Endodermal cell (in vitro differentiated cells): Measurements from ENCODE around the gene IFNL1. TPM values are rescaled to one million over a fixed set of nuclear protein-coding genes. Genes with fewer than 3 reads are reported as not detected.
"Not testable (repeated sequence)": the region's sequence is repeated elsewhere in the genome, so short reads cannot be mapped to it uniquely, and the experiment has no call there.

Experiments
- DNase-seq: peaks from one replicate; pipeline ENCODE4 v3.0.0-alpha.2; 2017
- H3K27ac ChIP-seq: 2 replicates; pipeline ENCODE4 v1.5.1; 2013; ENCODE audit warnings: mild to moderate bottlenecking, low read depth, low read length, moderate library complexity
- H3K27me3 ChIP-seq: 2 replicates; pipeline ENCODE4 v1.6.1; 2013; ENCODE audit warnings: mild to moderate bottlenecking, low read length, moderate library complexity; ENCODE audit not compliant: insufficient read depth, control insufficient read depth, poor library complexity, severe bottlenecking
- H3K36me3 ChIP-seq: 2 replicates; pipeline ENCODE4 v1.7.0; 2013; ENCODE audit warnings: mild to moderate bottlenecking, low read length, moderate library complexity; ENCODE audit not compliant: control insufficient read depth, insufficient read depth
- H3K4me1 ChIP-seq: one replicate; pipeline ENCODE4 v1.7.0; 2013; ENCODE audit warnings: low read length; ENCODE audit not compliant: control insufficient read depth, insufficient read depth
- H3K4me3 ChIP-seq: 2 replicates; pipeline ENCODE4 v1.5.1; 2013; ENCODE audit warnings: mild to moderate bottlenecking, low read length, moderate library complexity
- H3K9ac ChIP-seq: 2 replicates; pipeline ENCODE4 v1.6.1; 2013; ENCODE audit warnings: mild to moderate bottlenecking, low read length, moderate library complexity; ENCODE audit not compliant: poor library complexity, severe bottlenecking; ENCODE audit errors: extremely low read depth
- H3K9me3 ChIP-seq: 2 replicates; pipeline ENCODE4 v1.6.1; 2013; ENCODE audit warnings: mild to moderate bottlenecking, low read length, moderate library complexity; ENCODE audit not compliant: control insufficient read depth
- H3K27ac Mint-ChIP-seq: 2 replicates; pipeline ENCODE4 v1.8.0; 2020; ENCODE audit warnings: mixed read lengths
- H3K27me3 Mint-ChIP-seq: 2 replicates; pipeline ENCODE4 v1.8.0; 2021; ENCODE audit warnings: mild to moderate bottlenecking, mixed read lengths; ENCODE audit not compliant: insufficient read depth
- H3K36me3 Mint-ChIP-seq: 2 replicates; pipeline ENCODE4 v1.8.0; 2020; ENCODE audit warnings: low read depth, mixed read lengths
- H3K4me1 Mint-ChIP-seq: 2 replicates; pipeline ENCODE4 v1.8.0; 2020; ENCODE audit warnings: mixed read lengths
- H3K4me3 Mint-ChIP-seq: 2 replicates; pipeline ENCODE4 v1.8.0; 2020; ENCODE audit warnings: mild to moderate bottlenecking, moderate library complexity, mixed read lengths
- H3K9me3 Mint-ChIP-seq: 2 replicates; pipeline ENCODE4 v1.8.0; 2020; ENCODE audit warnings: mild to moderate bottlenecking, mixed read lengths
- CTCF ChIP-seq: fragments of 200-600 bp; sonication (generic); conservative IDR thresholded peaks from 2 replicates; pipeline ENCODE4 v1.5.0; 2021; ENCODE audit warnings: antibody characterized with exemption, mild to moderate bottlenecking
- WGBS, 2 experiments: methylation state at CpG; one replicate each; pipeline versions ENCODE4 v1.1.5 to v1.1.7; 2013; ENCODE audit warnings: missing lambda C conversion rate in 2 of 2, mixed read lengths in 1 of 2; ENCODE audit not compliant: insufficient coverage in 1 of 2, insufficient read length in 1 of 2; 5-methylcytosine and 5-hydroxymethylcytosine counted together
- total RNA-seq, 2 donors: library from RNA; stranded (reverse); fragmentation: NEBNext Ultra II Directional in 1 of 2; extraction: Animal tissue kit (Norgen Biotek cat#: 25700) in 1 of 2; gene quantifications; 2 replicates in 1 of 2; 3 replicates in 1 of 2; pipeline ENCODE4 v1.2.1, GENCODE V29; 2021

The IFNL1 gene
- total RNA-seq, 2 donors from 2014 or later = not detected

GRCh38 chr19:39332293-39332692, 36.1 kb downstream of the IFNL1 start:
- Histone ChIP-seq H3K4me3 (no peak overlapping the region), H3K27me3 (no peaks in the 10 kb centered on the region), H3K9me3 (no peaks in the 10 kb centered on the region), H3K36me3 (no peaks in the 10 kb centered on the region), H3K4me1 (no peaks in the 10 kb centered on the region), H3K27ac (no peak overlapping the region), H3K9ac (no peak overlapping the region)
- no peak for TF ChIP-seq CTCF
- H3K4me1 Mint-ChIP-seq = no peaks in the 10 kb centered on the region
- H3K36me3 Mint-ChIP-seq = no peaks in the 10 kb centered on the region
- no peak overlapping the region for H3K4me3 Mint-ChIP-seq
- H3K9me3 Mint-ChIP-seq = no peaks in the 10 kb centered on the region
- WGBS, 2 experiments = 88 to 89% methylated on average over 3 to 5 of the region's 7 CpGs
- no peak for DNase-seq
- peaks cover 12% of the 10 kb centered on the region for H3K27me3 Mint-ChIP-seq
- H3K27ac Mint-ChIP-seq = no peak overlapping the region

DNA sequence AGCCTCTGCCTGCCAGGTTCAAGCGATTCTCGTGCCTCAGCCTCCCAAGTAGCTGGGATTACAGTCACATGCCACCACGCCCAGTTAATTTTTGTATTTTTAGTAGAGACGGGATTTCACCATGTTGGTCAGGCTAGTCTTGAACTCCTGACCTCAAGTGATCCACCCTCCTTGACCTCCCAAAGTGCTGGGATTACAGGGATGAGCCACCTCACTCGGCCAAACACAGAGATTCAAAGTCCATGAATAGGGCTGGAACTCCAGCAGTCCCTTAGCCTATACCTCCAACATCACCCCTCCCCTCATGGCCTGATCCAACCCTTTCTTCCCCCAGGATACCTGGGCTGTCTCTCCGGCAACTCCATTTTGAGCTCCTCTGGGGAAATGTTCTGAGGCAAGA, 36.5 kb downstream of the IFNL1 start:
- H3K9me3 Mint-ChIP-seq, H3K36me3 Mint-ChIP-seq, H3K4me1 ChIP-seq, H3K27me3 ChIP-seq, H3K36me3 ChIP-seq, H3K4me3 ChIP-seq, H3K9me3 ChIP-seq, H3K27ac ChIP-seq, DNase-seq, H3K4me1 Mint-ChIP-seq, H3K9ac ChIP-seq, H3K27ac Mint-ChIP-seq, H3K4me3 Mint-ChIP-seq: not testable (repeated sequence)
- peaks cover 15% of the 10 kb centered on the region for H3K27me3 Mint-ChIP-seq
- WGBS, 2 experiments = 70 to 89% methylated on average over 3 to 6 of the region's 6 CpGs

- WGBS, 2 experiments = 91 to 97% methylated on average over 6 of the region's 6 CpGs
- Mint-ChIP-seq H3K9me3 (no peaks in the 10 kb centered on the region), H3K36me3 (no peaks in the 10 kb centered on the region), H3K27me3 (peaks cover 19% of the 10 kb centered on the region), H3K4me1 (no peaks in the 10 kb centered on the region), H3K27ac (no peak overlapping the region), H3K4me3 (no peak overlapping the region)
- TF ChIP-seq CTCF = no peak
- H3K27ac ChIP-seq = no peak overlapping the region
- H3K27me3 ChIP-seq = no peaks in the 10 kb centered on the region
- no peak overlapping the region for H3K4me3 ChIP-seq
- no peak for DNase-seq
- H3K9me3 ChIP-seq = no peaks in the 10 kb centered on the region
- no peak overlapping the region for H3K9ac ChIP-seq
- H3K4me1 ChIP-seq = no peaks in the 10 kb centered on the region
- H3K36me3 ChIP-seq = no peaks in the 10 kb centered on the region
These were observed 37.3 kb downstream of the IFNL1 start for GRCh38 chr19:39333507-39333906.

DNA sequence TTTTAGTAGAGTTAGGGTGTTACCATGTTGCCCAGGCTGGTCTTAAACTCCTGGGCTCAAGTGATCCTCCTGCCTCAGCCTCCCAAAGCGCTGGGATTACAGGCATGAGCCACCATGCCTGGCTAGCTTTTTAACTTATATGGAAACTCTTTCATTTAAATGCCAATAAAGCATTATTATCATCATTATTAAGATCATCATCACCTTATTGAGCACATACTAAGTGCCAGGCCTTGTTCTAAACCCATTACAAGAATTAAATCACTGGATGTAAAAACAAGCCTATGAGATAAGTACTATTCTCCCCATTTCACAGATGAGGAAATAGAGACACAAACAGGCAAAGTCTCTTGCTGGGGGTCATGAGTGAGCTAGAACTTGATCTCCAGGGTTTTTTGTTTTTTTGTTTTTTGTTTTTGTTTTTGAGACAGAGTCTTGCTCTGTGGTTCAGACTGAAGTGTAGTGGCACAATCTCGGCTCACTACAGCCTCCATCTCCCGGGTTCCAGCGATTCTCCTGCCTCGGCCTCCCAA, 38.3 kb downstream of the IFNL1 start:
- H3K9me3 ChIP-seq = no peaks in the 10 kb centered on the region
- Mint-ChIP-seq H3K27me3 (peaks cover 17% of the 10 kb centered on the region), H3K4me3 (no peak overlapping the region), H3K27ac (no peak overlapping the region), H3K9me3 (no peaks in the 10 kb centered on the region), H3K36me3 (no peaks in the 10 kb centered on the region), H3K4me1 (no peaks in the 10 kb centered on the region)
- no peaks in the 10 kb centered on the region for H3K36me3 ChIP-seq
- H3K4me1 ChIP-seq = no peaks in the 10 kb centered on the region
- H3K27me3 ChIP-seq = no peaks in the 10 kb centered on the region
- 89 to 94% methylated on average over 5 of the region's 5 CpGs for WGBS, 2 experiments
- no peak for TF ChIP-seq CTCF
- no peak overlapping the region for H3K4me3 ChIP-seq
- no peak overlapping the region for H3K27ac ChIP-seq
- no peak for DNase-seq
- no peak overlapping the region for H3K9ac ChIP-seq
